ENCODE data around the gene RASA4B.

Gene RASA4B

DNA sequence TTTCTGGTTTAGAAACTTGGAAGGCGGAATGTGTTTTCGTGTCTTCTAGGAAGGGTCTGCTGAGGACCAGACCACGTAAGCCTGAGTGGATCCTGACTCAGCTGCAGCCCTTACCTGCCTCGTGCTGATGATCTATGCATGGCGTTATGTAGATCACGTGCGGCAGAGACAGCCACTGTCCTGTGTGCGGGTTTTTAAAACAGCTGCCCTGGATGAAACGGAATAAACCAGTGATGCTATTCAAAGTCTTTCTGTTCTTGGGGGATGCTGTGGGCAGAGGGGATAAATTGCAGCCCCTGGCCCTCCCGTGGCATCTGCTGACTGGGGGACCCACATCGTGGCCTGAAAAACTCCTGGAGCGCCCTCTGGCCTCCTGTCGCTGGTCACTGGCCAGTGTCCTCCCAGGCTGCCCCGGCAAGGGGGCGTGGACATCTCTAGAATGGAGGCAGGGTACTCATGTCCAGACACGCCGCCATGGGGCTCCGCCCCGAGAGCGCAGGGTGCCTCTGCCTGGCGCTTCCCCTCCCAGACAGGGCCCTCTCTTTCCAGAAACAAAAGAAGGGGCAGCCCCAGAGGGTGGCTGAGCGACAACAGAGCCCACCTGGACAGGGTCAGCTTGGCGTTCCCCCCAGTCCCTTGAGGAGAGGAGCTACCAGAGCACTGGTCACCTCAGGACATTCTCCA is 66.1 kb downstream of the RASA4B start:
- peak; percentile 41 for DNase-seq

DNA sequence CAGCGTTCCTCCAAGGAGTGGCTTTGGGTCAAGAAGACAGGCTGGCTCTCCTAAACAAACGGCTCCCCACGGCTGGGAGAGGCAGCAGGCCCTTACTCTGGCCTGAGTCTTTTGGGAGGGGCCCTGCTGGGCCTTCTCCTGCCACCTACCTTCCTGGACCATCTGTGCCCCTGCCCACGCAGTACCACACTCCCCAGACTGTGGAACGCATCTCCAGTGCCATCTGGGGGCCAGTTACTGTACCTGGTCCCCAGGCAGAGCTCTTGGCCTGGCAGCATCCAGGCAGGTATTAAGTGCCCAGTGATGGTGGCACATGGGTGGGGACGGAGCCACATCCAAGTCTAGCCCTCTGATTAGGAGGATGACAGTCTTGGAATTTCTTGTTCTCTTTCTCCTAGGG is 67.3 kb downstream of the RASA4B start:
- DNase-seq = no peak

DNA sequence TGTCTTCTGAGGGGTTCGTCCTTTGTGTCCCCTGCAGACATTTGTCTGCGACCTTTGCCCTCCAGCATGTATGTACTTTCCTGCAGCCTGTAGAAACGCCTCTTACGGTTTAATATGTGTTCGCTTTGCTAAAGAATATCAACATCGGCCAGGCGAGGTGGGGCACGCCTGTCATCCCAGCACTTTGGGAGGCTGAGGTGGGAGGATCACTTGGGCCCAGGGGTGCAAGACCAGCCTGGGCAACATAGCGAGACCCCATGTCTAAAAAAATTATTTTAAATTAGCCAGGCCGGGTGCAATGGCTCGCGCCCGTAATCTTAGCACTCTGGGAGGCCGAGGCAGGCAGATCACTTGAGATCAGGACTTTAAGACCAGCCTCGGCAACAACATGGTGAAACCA is 68.4 kb downstream of the RASA4B start:
- no peak for DNase-seq

DNA sequence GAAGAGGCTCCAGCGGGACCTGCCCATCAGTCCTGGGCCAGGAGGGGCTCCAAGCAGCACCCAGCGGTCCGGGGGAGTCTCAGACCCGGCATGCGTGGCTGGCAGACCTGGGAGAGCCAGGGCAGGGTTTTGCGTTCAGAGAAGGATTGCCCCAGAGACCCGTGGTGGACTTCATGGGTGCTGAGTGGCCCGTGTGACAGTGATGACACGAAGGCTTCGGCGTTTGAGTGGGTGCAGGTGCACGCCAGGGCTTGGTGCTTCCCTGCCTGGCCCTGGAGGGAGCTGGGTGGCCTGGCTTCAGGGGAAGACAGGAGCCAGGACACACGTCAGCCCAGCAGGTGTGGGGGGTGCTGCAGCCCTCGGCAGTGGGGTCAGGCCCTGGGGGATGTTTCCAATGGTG is 70.3 kb downstream of the RASA4B start:
- DNase-seq = no peak

DNA sequence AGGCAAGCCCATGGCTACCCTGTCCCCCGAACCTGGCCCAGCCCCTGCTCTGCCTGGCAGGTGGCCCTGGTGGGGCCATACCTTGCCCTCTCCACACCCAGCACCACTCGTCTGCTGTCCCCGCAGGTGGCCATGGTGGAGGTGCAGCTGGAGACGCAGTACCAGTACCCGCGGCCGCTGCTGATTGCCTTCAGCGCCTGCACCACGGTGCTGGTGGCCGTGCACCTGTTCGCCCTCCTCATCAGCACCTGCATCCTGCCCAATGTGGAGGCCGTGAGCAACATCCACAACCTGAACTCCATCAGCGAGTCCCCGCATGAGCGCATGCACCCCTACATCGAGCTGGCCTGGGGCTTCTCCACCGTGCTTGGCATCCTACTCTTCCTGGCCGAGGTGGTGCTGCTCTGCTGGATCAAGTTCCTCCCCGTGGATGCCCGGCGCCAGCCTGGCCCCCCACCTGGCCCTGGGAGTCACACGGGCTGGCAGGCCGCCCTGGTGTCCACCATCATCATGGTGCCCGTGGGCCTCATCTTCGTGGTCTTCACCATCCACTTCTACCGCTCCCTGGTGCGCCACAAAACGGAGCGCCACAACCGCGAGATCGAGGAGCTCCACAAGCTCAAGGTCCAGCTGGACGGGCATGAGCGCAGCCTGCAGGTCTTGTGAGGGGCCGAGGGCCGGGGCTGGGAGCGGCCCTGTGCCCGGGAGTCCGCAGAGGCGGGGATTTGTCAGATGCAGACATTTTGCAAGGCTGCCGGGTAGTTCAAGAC is 71.0 kb downstream of the RASA4B start:
- no peak for DNase-seq

DNA sequence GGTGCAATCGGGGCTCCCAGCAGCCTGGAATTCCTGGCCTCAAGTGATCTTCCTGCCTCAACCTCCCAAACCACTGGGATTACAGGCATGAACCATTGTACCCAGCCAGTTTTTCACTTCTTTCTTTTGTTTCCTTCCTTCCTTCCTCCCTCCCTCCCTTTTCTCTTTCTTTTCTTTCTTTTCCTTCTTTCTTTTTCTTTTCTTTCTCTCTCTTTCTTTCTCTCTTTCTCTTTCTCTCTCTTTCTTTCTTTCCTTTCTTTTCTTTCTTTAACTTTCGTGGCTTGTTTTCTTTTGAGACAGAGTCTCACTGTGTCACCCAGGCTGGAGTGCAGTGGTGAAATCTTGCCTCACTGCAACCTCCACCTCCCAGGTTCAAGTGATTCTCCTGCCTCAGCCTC is 71.9 kb downstream of the RASA4B start:
- DNase-seq = no peak

DNA sequence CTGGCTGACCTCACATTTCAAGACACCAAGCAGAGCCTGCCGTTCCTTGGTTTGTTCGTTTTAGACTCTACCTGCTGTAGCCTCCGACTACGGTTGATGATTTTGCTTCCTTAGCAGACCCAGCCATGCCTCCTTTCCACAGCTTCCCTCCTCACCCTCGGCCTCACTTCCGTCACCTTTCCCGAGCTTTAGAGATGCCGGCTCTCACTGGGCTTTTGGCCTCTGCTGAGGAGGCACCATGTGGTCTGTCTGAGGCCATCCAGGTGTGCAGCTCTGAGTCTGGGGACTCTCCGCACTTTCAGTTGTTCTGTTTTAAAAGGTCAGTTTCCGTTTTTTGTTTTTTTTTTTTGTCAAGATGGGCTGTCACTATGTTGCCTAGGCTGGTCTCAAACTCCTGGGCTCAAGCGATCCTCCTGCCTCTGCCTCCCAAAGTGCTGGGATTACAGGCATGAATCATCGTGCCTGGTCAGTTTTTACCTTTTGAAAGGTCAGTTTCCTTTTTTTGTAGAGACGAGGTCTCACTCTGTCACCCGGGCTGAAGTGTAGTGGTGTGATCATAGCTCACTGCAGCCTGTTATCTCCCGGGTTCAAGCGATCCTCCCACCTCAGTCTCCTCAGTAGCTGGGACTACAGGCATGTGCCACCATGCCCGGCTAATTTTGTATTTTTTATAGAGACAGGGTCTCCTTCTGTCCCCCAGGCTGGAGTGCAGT is 72.5 kb downstream of the RASA4B start:
- no peak for DNase-seq

DNA sequence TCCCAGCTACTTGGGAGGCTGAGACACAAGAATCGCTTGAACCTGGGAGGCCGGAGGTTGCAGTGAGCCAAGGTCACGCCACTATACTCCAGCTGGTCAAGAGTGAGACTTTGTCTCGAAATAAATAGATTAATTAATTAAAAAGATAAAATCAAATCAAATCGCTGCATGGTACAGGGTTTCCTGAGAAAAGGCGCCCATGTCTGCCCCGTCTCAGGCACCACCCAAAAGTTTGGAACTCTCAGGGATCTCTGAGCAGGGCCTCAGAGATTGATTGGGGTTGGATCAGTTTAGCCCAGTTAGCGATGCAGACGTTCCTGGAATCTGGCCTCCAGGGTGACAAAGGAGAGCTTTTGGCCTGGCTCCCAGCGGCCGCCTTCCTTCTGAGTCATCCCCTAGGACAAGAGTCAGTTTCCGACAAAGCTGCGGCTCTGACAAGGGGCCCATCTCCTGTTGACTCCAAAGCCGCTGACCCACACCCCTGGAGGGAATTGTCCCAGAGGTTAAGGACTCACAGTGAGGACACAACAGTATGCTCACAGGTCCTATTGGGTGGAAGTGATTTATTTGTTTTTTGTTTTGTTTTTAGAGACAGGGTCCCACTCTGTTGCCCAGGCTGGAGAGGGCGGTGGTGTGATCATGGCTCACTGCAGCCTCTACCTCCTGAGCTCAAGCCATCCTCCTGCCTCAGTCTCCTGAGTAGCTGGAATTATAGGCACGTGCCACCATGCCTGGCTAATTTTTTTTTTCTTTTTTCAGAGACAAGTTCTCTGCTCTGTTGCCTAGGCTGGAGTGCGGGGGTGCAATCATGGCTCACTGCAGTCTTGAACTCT is 77.4 kb downstream of the RASA4B start:
- DNase-seq = peak; percentile 89

DNA sequence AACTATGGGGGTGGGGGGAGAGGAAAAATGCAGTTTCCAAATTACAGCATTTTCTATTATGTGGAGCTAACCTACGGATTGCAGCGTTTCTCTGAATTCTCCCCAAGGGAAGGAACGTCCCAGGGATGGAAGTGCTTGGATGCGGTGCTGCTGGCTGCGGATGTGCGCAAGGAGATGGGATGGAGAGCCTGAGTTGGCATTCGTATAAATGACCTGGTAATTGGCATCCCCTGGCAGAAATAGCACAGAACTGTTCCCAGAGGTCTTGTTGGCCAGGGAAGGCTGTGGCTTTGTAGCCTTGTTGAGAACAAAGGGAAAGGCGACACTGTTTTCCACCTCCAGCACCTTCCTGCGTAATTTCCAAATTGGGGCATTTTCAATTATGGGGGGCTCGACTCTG is 81.5 kb downstream of the RASA4B start:
- no peak for DNase-seq

DNA sequence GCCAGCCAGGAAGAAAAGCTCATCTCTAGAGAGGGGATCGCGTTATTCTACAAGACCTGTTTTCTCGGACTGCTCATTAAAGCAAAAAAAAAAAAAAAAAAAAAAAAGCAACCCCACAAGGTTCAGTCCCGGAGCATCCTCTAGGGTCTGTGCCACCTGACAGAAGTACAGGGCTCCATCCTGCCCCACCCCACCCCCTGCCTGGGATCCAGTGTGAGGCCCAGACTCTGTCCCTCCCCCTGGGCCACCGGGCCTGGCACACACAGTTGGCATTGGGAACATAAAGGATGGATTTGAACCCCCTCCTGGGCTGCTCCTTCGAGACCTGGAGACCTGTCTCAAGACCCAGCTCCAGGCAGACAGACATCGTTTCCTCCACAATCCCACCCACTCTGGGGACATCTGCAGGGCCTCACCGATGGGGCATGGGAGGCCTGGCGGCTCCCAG is 83.5 kb downstream of the RASA4B start:
- DNase-seq = no peak

DNA sequence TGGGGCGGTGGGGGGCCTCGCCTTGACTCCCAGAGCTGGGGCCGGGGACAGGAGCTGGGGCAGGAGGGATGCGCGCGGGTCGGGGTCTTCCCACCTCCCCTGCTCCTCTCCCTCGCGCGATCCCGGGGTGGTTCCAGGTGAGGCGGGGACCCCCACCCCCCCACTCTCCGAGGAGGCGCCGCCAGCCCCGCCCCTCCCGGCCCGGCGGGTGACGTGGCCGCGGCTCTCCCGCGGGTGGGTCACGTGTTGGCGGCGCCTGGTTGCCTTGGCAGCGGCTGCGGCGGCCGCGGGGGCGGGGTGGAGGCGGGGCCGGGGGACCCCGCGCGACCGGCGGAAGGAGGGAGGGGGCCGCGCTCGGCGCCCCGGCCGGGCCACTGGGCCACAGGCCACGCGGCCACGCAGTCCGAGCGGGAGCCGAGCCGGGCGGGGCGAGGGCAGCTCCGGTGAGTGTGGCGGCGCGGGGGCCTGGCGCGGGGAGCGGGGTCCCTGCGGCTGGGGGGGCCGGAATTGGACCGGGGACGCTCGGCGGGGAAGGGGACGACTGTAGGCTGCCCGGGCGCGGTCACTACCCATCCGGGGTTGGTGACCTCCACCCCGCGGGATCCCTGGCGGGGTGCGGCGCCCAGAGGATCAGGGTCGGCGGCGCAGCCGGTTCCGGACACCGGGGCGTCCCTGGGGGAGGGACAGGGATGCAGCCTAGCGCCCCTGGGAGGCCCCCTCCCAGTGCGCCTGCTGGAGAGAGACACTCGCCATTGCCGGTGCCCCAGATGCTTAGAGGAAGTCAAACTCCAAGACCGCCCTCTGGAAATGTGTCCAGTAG is 84.1 kb downstream of the RASA4B start, which contains the start of gene ORAI2:
Gene ORAI2 (plus strand): TSS at position 357 of the 820 bp plus-strand sequence. CDS start 5,382 bp downstream, outside the sequence.
- DNase-seq = peak; percentile 73
